Right lobe of liver (tissue), 4 donors: ENCODE results near the gene BORCS5.

Experiments
- CTCF ChIP-seq, 4 donors: fragments of 200-600 bp in 3 of 4; fragments of 450-650 bp in 1 of 4; IDR thresholded peaks; one replicate each; pipeline versions ENCODE4 v1.5.1 to v1.8.0; 2016 to 2022; ENCODE audit warnings: antibody characterized with exemption in 4 of 4, mild to moderate bottlenecking in 2 of 4
- POLR2A ChIP-seq: fragments of 450-650 bp; IDR thresholded peaks from one replicate; pipeline ENCODE4 v1.6.1; 2017; ENCODE audit warnings: antibody characterized with exemption, mild to moderate bottlenecking
- donor health status: DM: no; HTN: no; CAD: no.
- donor health status: DM: no; HTN: no; CAD: no.
- donor health status: DM: no; HTN: yes; CAD: no.

DNA sequence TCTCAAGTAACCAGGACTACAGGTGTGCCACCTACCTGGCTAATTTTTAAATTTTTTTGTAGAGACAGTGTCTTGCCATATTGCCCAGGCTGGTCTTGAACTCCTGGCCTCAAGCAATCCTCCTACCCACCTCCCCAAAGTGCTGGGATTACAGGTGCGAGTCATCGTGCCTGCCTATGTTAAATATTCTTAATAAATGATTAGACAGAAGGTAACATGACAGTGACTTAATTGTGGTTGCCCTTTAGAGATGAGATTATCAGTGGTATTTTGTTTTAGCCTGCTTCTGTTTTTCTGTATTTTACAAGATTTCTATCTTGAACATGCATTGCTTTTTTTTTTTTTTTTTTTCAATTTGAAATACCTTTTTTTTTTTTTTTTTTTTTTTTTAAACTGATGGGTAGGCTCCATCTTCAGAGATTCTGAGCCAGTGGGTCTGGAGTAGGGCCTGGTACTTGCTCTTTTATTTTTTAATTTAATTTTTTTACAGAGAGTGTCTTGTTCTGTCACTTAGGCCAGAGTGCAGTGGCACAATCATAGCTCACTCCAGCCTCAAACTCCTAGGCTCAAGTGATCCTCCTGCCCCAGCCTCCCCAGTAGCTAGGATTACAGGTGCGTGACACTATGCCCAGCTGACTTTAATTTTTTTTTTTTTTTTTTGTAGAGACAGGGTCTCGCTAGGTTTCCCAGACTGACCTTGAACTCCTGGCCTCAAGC lies 88.4 kb downstream of the BORCS5 start:
- TF ChIP-seq CTCF (IDR thresholded peaks at IDR 0.05), result no peak
- no peak for TF ChIP-seq POLR2A
